COLO668 (cell line): ENCODE data around the gene RIPPLY3.
A peak's percentile ranks its signal among the peaks of the same experiment; 100 is the strongest.

Experiments used
- DNase-seq: peaks from one replicate; lab custom pipeline; 2025; ENCODE audit not compliant: unreplicated experiment; lab: John Stamatoyannopoulos, UW

The RIPPLY3 gene

DNA sequence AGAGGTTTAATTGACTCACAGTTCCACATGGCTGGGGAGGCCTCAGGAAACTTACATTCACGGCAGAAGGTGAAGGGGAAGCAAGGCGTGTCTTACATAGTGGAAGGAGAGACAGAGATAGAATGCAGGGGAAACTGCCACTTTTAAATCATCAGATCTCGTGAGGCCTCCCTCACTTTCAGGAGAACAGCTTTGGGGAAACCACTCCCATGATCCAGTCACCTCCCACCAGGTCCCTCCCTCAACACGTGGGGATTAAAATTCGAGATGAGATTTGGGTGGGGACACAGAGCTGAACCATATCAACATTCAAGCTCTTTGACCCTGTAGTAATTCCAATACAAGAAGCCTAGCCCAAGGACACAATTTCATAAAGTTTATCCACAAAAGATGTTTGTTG, 52.7 kb downstream of the RIPPLY3 start:
- DNase-seq = no peak

DNA sequence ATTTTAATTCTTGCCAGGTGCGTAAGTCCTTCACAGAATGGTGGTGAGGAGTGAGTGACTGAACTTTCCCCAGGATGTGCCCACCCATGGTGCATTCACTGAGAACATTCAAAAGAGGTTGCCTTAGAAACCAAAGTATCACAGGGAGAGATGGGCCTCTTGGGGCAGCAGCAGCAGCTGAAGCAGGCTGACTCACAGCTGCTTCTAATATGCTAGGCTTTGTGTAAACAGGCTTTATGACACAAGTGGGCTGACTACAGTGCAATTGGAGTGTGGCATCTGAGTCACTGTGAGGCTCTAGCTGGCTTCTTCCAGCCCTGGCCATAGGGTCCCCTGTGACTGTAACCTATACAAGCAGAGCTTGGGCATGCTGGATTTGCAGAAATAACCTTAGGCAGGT, 53.8 kb downstream of the RIPPLY3 start:
- peak; percentile 92 for DNase-seq

DNA sequence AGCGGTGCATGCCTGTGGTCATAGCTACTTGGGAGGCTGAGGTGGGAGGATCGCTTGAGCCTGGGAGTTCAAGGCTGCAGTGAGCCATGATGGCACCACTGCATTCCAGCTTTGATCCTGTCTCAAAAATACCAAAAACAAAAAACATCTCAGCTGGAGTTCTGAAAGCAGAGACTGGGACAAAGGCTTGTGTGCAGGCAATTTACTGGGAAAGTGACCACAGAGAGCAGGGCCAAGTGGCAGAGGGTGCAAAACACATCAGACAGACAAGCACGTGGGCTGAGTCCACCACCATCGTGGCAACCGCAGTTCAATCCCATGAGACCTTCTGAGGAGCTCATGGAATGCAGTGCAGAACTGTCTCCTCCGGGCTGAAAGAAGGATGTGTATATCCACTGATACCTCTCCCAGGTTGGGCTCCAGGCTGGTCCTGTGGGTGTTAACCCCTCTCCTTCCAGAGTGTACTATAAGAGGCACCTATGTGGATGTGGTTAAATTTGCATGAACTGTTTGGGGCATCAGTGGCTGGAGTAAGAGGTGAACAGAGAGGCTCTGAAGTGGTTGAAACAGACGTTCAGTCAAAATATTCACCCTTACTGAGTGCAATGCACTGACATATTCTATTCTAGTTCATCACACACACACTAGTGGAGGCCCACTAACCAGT, 55.6 kb downstream of the RIPPLY3 start:
- no peak for DNase-seq

DNA sequence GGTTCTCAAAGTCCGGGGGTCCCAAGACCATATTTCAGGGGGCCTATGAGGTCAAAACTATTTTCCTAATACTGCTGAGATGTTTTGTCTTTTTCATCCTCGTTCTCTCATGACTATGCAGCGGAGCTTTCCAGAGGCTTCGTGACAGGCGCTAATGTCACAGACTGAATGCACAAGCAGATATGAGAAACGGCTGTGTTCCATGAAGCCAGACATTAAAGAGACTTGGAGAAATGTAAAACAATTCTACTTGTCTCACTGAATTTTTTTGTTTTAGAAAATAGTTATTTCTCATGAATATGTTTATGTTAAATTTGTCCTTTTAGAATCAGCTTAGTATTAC, 56.1 kb downstream of the RIPPLY3 start:
- no peak for DNase-seq

DNA sequence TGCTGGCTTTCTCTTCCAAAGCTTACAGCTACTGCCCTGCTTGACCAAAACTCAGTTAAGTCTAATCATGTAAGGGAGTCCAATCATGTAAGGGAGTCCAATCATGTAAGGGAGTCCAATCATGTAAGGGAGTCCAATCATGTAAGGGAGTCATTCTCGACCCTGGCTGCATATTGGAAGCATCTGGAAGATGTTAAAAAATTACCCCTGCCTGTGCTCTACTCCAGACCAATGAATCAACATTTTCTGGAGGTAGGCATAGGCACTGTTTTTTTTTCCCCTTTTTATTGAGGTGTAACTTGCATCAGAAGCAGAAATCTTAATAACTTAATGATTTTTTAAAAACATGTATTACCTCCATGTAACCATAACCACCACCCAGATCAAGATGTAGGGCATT, 56.9 kb downstream of the RIPPLY3 start:
- no peak for DNase-seq

DNA sequence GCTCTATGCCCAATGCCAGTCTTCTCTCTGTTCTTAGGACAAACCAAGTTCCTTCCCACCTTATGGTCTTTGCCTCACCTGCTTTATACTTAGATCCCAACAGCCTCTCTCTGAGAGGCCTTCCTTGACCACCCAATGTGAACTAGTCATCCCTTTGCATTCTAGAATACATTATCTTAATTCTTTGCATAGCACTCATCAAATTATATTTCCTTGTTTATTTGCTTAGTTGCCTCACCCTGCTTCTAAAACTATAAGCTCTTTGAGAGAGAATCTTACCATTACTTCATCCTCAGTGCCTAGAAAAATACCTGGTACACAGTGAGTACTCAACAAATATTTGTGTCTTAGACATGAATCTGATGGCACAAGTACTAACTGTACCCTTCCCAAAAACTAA, 58.3 kb downstream of the RIPPLY3 start:
- DNase-seq = no peak

DNA sequence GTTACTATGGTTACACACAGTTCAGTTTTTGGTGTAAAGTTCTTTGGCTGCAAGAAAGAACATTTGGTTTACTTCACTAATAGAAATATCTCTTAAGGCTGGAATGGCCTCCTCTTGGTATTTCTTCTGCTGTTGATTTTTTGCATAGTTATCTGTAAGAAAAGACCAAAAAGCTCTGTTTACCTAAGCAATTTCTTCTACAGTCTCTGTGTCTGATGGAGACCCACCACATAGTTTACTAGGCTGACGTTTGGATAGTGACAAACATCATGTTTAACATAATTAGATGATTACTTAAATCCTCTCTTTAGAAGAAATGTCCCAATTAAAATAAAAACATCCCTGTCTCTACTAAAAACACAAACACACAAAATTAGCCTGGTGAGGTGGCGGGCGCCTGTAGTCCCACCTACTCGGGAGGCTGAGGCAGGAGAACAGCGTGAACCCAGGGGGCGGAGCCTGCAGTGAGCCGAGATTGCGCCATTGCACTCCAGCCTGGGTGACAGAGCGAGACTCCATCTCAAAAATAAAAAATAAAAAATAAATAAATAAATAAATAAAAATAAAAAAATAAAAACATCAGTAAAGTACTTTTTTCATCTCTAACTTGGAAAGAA, 59.2 kb downstream of the RIPPLY3 start:
- DNase-seq = no peak
